ENCODE results near the gene SP1. TPM values are rescaled to one million over a fixed set of nuclear protein-coding genes. Genes with fewer than 3 reads are reported as not detected.
A peak's percentile ranks its signal among the peaks of the same experiment; 100 is the strongest.
"Not testable (repeated sequence)": the region's sequence is repeated elsewhere in the genome, so short reads cannot be mapped to it uniquely, and the experiment has no call there.

The SP1 gene
- total and polyA plus RNA-seq, 3 experiments from 2014 or later: 6.6 to 63.3 (median 61.1) TPM

DNA sequence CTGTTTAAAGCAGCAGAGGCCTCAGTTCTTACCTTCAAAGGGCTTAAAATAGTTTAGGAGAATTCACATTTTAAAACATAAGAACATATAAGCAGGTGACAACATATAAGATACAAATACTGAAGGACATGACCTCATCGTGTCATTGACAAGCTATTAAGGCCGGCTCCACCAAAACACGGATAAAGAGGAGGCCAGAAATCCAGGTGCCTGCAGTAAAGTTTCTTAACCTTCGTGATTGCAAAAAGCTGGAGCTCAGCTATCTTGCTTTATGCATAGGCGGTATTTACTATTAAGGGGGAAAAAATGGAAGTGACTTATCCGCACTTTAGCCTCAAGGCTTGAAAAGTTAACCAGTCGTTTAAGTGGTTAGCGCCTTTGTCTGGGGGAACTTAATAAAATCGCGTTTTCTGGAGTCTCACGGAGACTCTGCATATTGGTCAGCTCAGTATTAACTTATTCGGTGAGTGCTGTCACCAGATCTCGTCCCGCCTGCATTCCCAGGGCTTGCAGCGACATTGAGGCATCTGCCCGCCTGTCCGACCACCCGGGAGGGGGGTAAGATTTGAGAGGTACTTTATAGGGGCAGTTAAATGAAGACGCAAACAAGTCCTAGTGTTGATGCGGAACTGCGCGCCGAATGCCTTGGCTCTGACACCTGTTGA lies 1.1 kb upstream of the SP1 start:
- peaks cover 6 to 30% (median 7%) of the 10 kb centered on the region in 3 donors for H3K36me3 Mint-ChIP-seq
- peaks cover 42% of the 10 kb centered on the region for H3K4me1 ChIP-seq (ENCODE audit: insufficient read depth, low read length)
- H3K27ac ChIP-seq (ENCODE audit: low read depth, low read length): peak overlapping the region; percentile 73
- H3K9me3 Mint-ChIP-seq: no peaks in the 10 kb centered on the region
- no peak for DNase-seq
- H3K27me3 Mint-ChIP-seq: no peaks in the 10 kb centered on the region
- peaks cover 29 to 34% (median 34%) of the 10 kb centered on the region in 3 donors for H3K4me1 Mint-ChIP-seq
- H3K36me3 ChIP-seq (ENCODE audit: insufficient read depth, low read length): peaks cover 26% of the 10 kb centered on the region
- H3K27me3 ChIP-seq (ENCODE audit: insufficient read depth, low read length, poor library complexity, severe bottlenecking): no peaks in the 10 kb centered on the region
- peak overlapping the region; percentile 63 for H3K4me3 ChIP-seq (ENCODE audit: low read length)
- CTCF ChIA-PET: interaction anchor here (0.7 to 2.1 kb wide), 10 partner anchors 25 to 367 kb away, joined by 3 to 13 read pairs (median 4); partner anchors contain the start of gene AAAS
- POLR2A ChIA-PET: interaction anchor here (0.5 to 2.7 kb wide), 11 partner anchors 10 to 373 kb away, joined by 4 to 31 read pairs (median 6); partner anchors contain the start of genes EIF4B, MAP3K12, PFDN5 and PRR13
- no peak overlapping the region for H3K4me3 Mint-ChIP-seq
- peak overlapping the region in 1 of 8 donors; percentile 32 for H3K27ac Mint-ChIP-seq
- H3K9me3 ChIP-seq (ENCODE audit: low read length): no peaks in the 10 kb centered on the region

DNA sequence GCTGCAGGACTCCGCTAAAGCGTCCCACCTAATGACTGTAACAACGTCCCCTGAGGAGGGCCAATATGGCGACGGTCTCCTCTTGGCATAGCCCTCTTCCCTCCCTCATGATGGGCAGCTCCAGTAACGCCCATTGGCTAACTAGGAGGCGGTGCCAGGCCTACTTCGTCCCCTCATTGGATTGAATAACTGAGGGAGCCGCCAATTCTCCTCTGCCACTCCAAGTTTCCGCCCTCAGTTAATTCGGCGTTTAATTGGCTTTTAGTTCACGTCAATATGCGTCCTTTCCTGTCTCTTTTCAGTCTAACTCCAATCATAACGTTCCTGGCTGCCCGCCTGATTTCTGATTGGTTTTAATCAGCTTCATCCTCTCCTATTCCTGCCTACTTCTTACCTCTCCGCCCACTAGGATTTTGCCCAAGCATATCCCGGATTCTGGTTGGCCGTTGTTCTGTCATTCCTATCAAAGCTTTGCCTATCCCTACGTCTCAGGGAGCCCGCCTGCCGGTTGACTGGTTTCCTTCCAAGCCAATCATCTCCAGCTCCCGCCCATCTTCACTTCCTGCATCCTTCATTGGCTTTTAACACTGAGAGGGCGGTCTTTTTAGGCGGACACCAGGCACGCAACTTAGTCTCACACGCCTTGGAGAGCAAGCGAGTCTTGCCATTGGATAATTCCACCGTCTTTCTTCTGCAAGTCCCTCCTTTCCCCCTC lies 430 bp upstream of the SP1 start:
- ChIA-PET CTCF (interaction anchor here (0.7 to 2.1 kb wide), 10 partner anchors 10 to 366 kb away, joined by 3 to 13 read pairs (median 4); partner anchors contain the start of gene AAAS), POLR2A (interaction anchor here (0.6 to 2.7 kb wide), 14 partner anchors 9 to 374 kb away, joined by 3 to 31 read pairs (median 6); partner anchors contain the start of genes AAAS, EIF4B, MAP3K12 and PFDN5)
- Histone ChIP-seq H3K36me3 (ENCODE audit: insufficient read depth, low read length) (peaks cover 26% of the 10 kb centered on the region), H3K4me3 (ENCODE audit: low read length) (peak overlapping the region; percentile 63), H3K4me1 (ENCODE audit: insufficient read depth, low read length) (peaks cover 42% of the 10 kb centered on the region), H3K27me3 (ENCODE audit: insufficient read depth, low read length, poor library complexity, severe bottlenecking) (no peaks in the 10 kb centered on the region), H3K9me3 (ENCODE audit: low read length) (no peaks in the 10 kb centered on the region), H3K27ac (ENCODE audit: low read depth, low read length) (peak overlapping the region; percentile 73)
- Mint-ChIP-seq H3K27ac (no peak overlapping the region), H3K36me3 (peaks cover 6 to 33% (median 7%) of the 10 kb centered on the region in 3 donors), H3K4me3 (no peak overlapping the region), H3K9me3 (no peaks in the 10 kb centered on the region), H3K27me3 (no peaks in the 10 kb centered on the region), H3K4me1 (peaks cover 30 to 37% (median 36%) of the 10 kb centered on the region in 3 donors)
- peak in 4 of 5 donors; percentile 83 to 100 (median 99) for DNase-seq

- peak in 1 of 5 donors; percentile 38 for DNase-seq
These were observed 1.1 kb downstream of the SP1 start for GRCh38 chr12:53380794-53381730.

GRCh38 chr12:53381731-53382630 lies 2.0 kb downstream of the SP1 start:
- peaks cover 9 to 44% (median 10%) of the 10 kb centered on the region in 3 donors for H3K36me3 Mint-ChIP-seq

More at GRCh38 chr12:53380794-53381730, 1.1 kb downstream of the SP1 start:
- no peaks in the 10 kb centered on the region for H3K27me3 Mint-ChIP-seq
- peaks cover 26% of the 10 kb centered on the region for H3K36me3 ChIP-seq (ENCODE audit: insufficient read depth, low read length)
- no peaks in the 10 kb centered on the region for H3K9me3 ChIP-seq (ENCODE audit: low read length)
- H3K27ac ChIP-seq (ENCODE audit: low read depth, low read length): peak overlapping the region; percentile 57
- H3K4me3 ChIP-seq (ENCODE audit: low read length): peak overlapping the region; percentile 36
- H3K4me1 ChIP-seq (ENCODE audit: insufficient read depth, low read length): peaks cover 47% of the 10 kb centered on the region
- ChIA-PET CTCF (interaction anchor here (0.8 to 4.4 kb wide), 12 partner anchors 15 to 127 kb away, joined by 3 to 29 read pairs (median 4); partner anchors contain the start of genes AAAS and TARBP2), POLR2A (interaction anchor here (0.6 to 2.7 kb wide), 7 partner anchors 33 to 127 kb away, joined by 3 to 31 read pairs (median 7); partner anchors contain the start of gene TARBP2)
- H3K36me3 Mint-ChIP-seq: peaks cover 7 to 38% (median 9%) of the 10 kb centered on the region in 3 donors
- no peaks in the 10 kb centered on the region for H3K9me3 Mint-ChIP-seq
- H3K4me1 Mint-ChIP-seq: peaks cover 33 to 44% (median 41%) of the 10 kb centered on the region in 3 donors
- no peaks in the 10 kb centered on the region for H3K27me3 ChIP-seq (ENCODE audit: insufficient read depth, low read length, poor library complexity, severe bottlenecking)
- H3K4me3 Mint-ChIP-seq: peak overlapping the region; percentile 82 to 89 (median 86)
- peak overlapping the region; percentile 68 to 93 (median 84) for H3K27ac Mint-ChIP-seq

GRCh38 chr12:53383258-53383657 lies 3.3 kb downstream of the SP1 start:
- Histone ChIP-seq H3K4me1 (ENCODE audit: insufficient read depth, low read length) (peaks cover 65% of the 10 kb centered on the region), H3K9me3 (ENCODE audit: low read length) (no peaks in the 10 kb centered on the region), H3K27me3 (ENCODE audit: insufficient read depth, low read length, poor library complexity, severe bottlenecking) (no peaks in the 10 kb centered on the region), H3K36me3 (ENCODE audit: insufficient read depth, low read length) (peaks cover 26% of the 10 kb centered on the region), H3K4me3 (ENCODE audit: low read length) (peak overlapping the region; percentile 26), H3K27ac (ENCODE audit: low read depth, low read length) (peak overlapping the region; percentile 3)
- ChIA-PET CTCF (interaction anchor here (0.7 to 4.4 kb wide), 9 partner anchors 11 to 47 kb away, joined by 3 to 29 read pairs (median 3); no protein-coding TSS in a partner anchor), POLR2A (interaction anchor here (0.6 kb wide), 1 partner anchor 88 kb away, joined by 8 read pairs; no protein-coding TSS in a partner anchor)
- peak overlapping the region; percentile 46 to 89 (median 74) for H3K4me3 Mint-ChIP-seq
- H3K9me3 Mint-ChIP-seq: no peaks in the 10 kb centered on the region
- H3K27ac Mint-ChIP-seq: peak overlapping the region in 5 of 8 donors; percentile 18 to 86 (median 67)
- peaks cover 9 to 54% (median 14%) of the 10 kb centered on the region in 3 donors for H3K36me3 Mint-ChIP-seq
- no peak for DNase-seq
- peaks cover 49 to 65% (median 62%) of the 10 kb centered on the region in 3 donors for H3K4me1 Mint-ChIP-seq
- no peaks in the 10 kb centered on the region for H3K27me3 Mint-ChIP-seq

More at GRCh38 chr12:53381731-53382630, 2.0 kb downstream of the SP1 start:
- peak overlapping the region; percentile 41 to 93 (median 84) for H3K27ac Mint-ChIP-seq
- peaks cover 26% of the 10 kb centered on the region for H3K36me3 ChIP-seq (ENCODE audit: insufficient read depth, low read length)
- H3K27ac ChIP-seq (ENCODE audit: low read depth, low read length): peak overlapping the region; percentile 57
- H3K4me1 Mint-ChIP-seq: peaks cover 39 to 52% (median 50%) of the 10 kb centered on the region in 3 donors
- peak; percentile 22 to 57 (median 40) for DNase-seq
- H3K27me3 ChIP-seq (ENCODE audit: insufficient read depth, low read length, poor library complexity, severe bottlenecking): no peaks in the 10 kb centered on the region
- H3K4me1 ChIP-seq (ENCODE audit: insufficient read depth, low read length): peaks cover 56% of the 10 kb centered on the region
- ChIA-PET POLR2A (interaction anchor here (0.6 to 0.9 kb wide), 3 partner anchors 37 to 58 kb away, joined by 3 read pairs; no protein-coding TSS in a partner anchor), CTCF (interaction anchor here (0.8 to 4.4 kb wide), 13 partner anchors 14 to 127 kb away, joined by 3 to 29 read pairs (median 4); partner anchors contain the start of genes AAAS and TARBP2)
- no peaks in the 10 kb centered on the region for H3K27me3 Mint-ChIP-seq
- H3K9me3 ChIP-seq (ENCODE audit: low read length): no peaks in the 10 kb centered on the region
- H3K4me3 Mint-ChIP-seq: peak overlapping the region; percentile 82 to 89 (median 86)
- peak overlapping the region; percentile 36 for H3K4me3 ChIP-seq (ENCODE audit: low read length)
- H3K9me3 Mint-ChIP-seq: no peaks in the 10 kb centered on the region

DNA sequence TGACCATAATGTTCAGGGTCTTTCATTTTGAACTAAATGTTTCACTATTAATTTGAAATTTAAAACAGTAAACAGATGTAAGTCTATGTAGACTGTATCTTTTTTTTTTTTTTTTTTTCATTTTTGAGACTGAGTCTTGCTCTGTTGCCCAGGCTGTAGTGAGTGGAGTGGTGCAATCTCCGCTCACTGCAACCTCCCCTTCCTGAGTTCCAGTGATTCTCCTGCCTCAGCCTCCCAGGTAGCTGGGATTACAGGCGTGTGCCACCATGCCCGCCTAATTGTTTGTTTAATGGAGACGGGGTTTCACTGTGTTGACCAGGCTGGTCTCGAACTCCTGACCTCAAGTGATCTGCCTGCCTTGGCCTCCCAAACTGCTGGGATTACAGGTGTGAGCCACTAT lies 6.4 kb downstream of the SP1 start:
- not testable (repeated sequence) for H3K27me3 ChIP-seq (ENCODE audit: insufficient read depth, low read length, poor library complexity, severe bottlenecking); H3K27ac ChIP-seq (ENCODE audit: low read depth, low read length); H3K9me3 ChIP-seq (ENCODE audit: low read length); H3K9me3 Mint-ChIP-seq; H3K27me3 Mint-ChIP-seq; DNase-seq
- Mint-ChIP-seq H3K4me3 (peak overlapping the region; percentile 40 to 84 (median 71)), H3K4me1 (peaks cover 67 to 85% (median 85%) of the 10 kb centered on the region in 3 donors), H3K27ac (peak overlapping the region in 6 of 8 donors; percentile 34 to 84 (median 62)), H3K36me3 (peaks cover 9 to 66% (median 16%) of the 10 kb centered on the region in 3 donors)
- Histone ChIP-seq H3K4me1 (ENCODE audit: insufficient read depth, low read length) (peaks cover 63% of the 10 kb centered on the region), H3K36me3 (ENCODE audit: insufficient read depth, low read length) (peaks cover 25% of the 10 kb centered on the region), H3K4me3 (ENCODE audit: low read length) (peak overlapping the region; percentile 45)
- POLR2A ChIA-PET: interaction anchor here (0.7 kb wide), 1 partner anchor 30 kb away, joined by 4 read pairs; no protein-coding TSS in a partner anchor
- CTCF ChIA-PET: interaction anchor here (0.8 to 2.5 kb wide), 4 partner anchors 9 to 122 kb away, joined by 3 to 8 read pairs (median 4); no protein-coding TSS in a partner anchor
